Stimulated activated CD8-positive, alpha-beta memory T cell treated with anti-CD3 and anti-CD28 coated beads, Interleukin-2, amount 100 ng/mL, for 48 hours (primary cell): ENCODE data around the gene ACTR1B.
"Not testable (repeated sequence)": the region's sequence is repeated elsewhere in the genome, so short reads cannot be mapped to it uniquely, and the experiment has no call there.

Experiments used
- DNase-seq, 2 donors: peaks; one replicate each; pipeline ENCODE4 v3.0.0-alpha.2; 2020; ENCODE audit warnings: low read depth in 2 of 2

Gene ACTR1B

GRCh38 chr2:97615746-97616145 is 48.1 kb downstream of the ACTR1B start:
- DNase-seq, result not testable (repeated sequence)

DNA sequence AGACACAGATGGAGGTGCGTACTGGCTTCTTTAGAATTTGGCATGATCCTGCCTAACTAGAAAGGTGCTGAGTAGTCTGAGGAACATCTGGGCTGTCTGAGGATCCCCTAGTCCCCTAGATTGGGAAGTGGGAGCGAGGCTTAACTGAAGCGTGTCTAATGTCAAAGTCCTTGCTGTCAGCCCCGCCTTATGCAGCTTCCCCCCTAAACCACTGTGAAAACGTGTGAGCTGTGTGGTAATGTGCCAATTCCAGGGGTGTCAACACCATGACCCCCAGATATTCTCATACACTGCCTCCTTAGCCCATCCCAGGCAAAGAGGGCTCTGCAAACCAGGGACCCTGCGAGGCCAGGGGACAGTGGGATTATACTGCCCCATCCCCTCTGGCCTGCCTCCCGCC is 51.9 kb downstream of the ACTR1B start:
- DNase-seq, result not testable (repeated sequence)

DNA sequence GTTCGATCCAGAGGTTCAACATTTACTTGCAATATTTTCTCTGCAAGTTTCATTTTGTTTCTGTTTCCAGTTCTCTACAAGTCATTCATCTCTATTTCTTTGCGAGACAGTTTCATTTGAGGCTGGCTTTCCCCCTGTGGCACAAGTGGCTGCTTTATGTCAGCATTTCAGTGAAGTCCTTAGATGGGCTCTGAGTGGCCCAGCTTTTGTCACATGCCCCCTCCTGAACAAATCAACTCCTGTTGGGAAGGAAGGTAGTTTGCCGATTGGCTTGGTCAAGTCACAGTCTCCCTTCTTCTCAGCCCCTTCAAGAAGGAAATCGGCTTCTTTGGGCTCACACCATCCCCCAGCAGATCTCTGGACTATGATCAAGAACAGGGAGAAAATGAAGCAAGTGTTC is 55.1 kb downstream of the ACTR1B start:
- DNase-seq, result not testable (repeated sequence)
